ENCODE data around the gene CDH23. TPM values are rescaled to one million over a fixed set of nuclear protein-coding genes. Genes with fewer than 3 reads are reported as not detected.

The CDH23 gene
- total and polyA plus RNA-seq, 2 of the 8 experiments (the other 6 are each of a cell fraction or from before 2014, with no cell fraction given) = 1.9 to 4.9 TPM

GRCh38 chr10:71817831-71818655 lies 421.3 kb downstream of the CDH23 start:
- Histone ChIP-seq H3K56ac (replicated peaks; ENCODE audit: insufficient read length, low read depth, low read length) (no peak overlapping the region), H3K18ac (ENCODE audit: extremely low read depth, low read length) (no peak overlapping the region), H2BK120ac (replicated peaks; ENCODE audit: low read depth, low read length) (no peak overlapping the region), H3K4ac (replicated peaks; ENCODE audit: insufficient read length, low read depth, low read length) (no peak overlapping the region), H4K5ac (ENCODE audit: insufficient read length, low read depth, low read length) (no peak overlapping the region), H3K9me3 (ENCODE audit: insufficient read depth in 2 of 2, low read depth in 1 of 2, low read length in 1 of 2) (no peaks in the 10 kb centered on the region), H3K9ac (replicated peaks in 1 of 4; ENCODE audit: extremely low read depth in 1 of 4, low read depth in 3 of 4, low read length in 3 of 4) (no peak overlapping the region), H4K91ac (replicated peaks; ENCODE audit: insufficient read length, low read length) (no peak overlapping the region), H2BK20ac (ENCODE audit: low read length) (no peak overlapping the region), H4K8ac (ENCODE audit: extremely low read depth, insufficient read depth, low read length) (no peak overlapping the region), H2BK15ac (ENCODE audit: low read length) (no peak overlapping the region), H3K23me2 (ENCODE audit: low read depth, low read length) (no peaks in the 10 kb centered on the region), H4K20me1 (replicated peaks in 1 of 2; ENCODE audit: control insufficient read depth in 1 of 2, insufficient read depth in 2 of 2, low read length in 2 of 2) (peaks cover 7 to 8% of the 10 kb centered on the region in 2 experiments), H3K4me3 (ENCODE audit: extremely low read depth in 1 of 4, insufficient read depth in 2 of 4, low read depth in 3 of 4, low read length in 4 of 4) (no peak overlapping the region), H3K79me1 (ENCODE audit: low read depth, low read length) (peaks cover 2% of the 10 kb centered on the region; the same call in 1 of the 2 replicates), H3K4me2 (ENCODE audit: insufficient read depth in 1 of 2, low read depth in 2 of 2, low read length in 2 of 2) (no peak overlapping the region), H3K23ac (ENCODE audit: insufficient read length) (no peak overlapping the region), H2BK12ac (ENCODE audit: low read depth, low read length) (no peak overlapping the region), H2BK5ac (ENCODE audit: low read depth, low read length) (no peak overlapping the region), H3K4me1 (replicated peaks in 1 of 4; ENCODE audit: control insufficient read depth in 3 of 4, insufficient read depth in 4 of 4, low read length in 3 of 4) (no peaks in the 10 kb centered on the region), H2AFZ (ENCODE audit: low read length) (no peak overlapping the region), H3K27me3 (replicated peaks in 1 of 4; ENCODE audit: control insufficient read depth in 3 of 4, extremely low read depth in 1 of 4, insufficient read depth in 3 of 4, low read length in 3 of 4) (no peaks in the 10 kb centered on the region), H3K14ac (ENCODE audit: insufficient read length) (no peak overlapping the region), H3K79me2 (ENCODE audit: control insufficient read depth in 1 of 2, insufficient read depth in 2 of 2, low read length in 2 of 2) (no peaks in the 10 kb centered on the region), H3K27ac (ENCODE audit: low read depth, low read length) (no peak overlapping the region), H2AK5ac (ENCODE audit: low read depth, low read length) (no peak overlapping the region), H3K36me3 (ENCODE audit: control insufficient read depth in 2 of 4, insufficient read depth in 4 of 4, low read length in 3 of 4) (peaks cover 38 to 78% (median 66%) of the 10 kb centered on the region in 4 experiments)
- no peak for FAIRE-seq
- POLR2A ChIA-PET (ENCODE audit: partially characterized antibody) = no interaction called here
- CTCF ChIA-PET (ENCODE audit: partially characterized antibody) = interaction anchor here (0.6 to 3.5 kb wide), 9 partner anchors 8 to 520 kb away, joined by 3 to 23 read pairs (median 3); no protein-coding TSS in a partner anchor
- TF ChIP-seq SIRT6 (IDR thresholded peaks at IDR 0.05; ENCODE audit: low read length) = no peak
- TF ChIP-seq CEBPB (IDR thresholded peaks at IDR 0.05; ENCODE audit: low read depth, low read length) = no peak
- no peak for TF ChIP-seq CHD1 (IDR thresholded peaks at IDR 0.05; ENCODE audit: low read depth, low read length)
- no peak for TF ChIP-seq SP1 (IDR thresholded peaks at IDR 0.05; ENCODE audit: low read depth, low read length)
- no peak for TF ChIP-seq MAX (IDR thresholded peaks at IDR 0.05)
- no peak for TF ChIP-seq E2F6 (IDR thresholded peaks at IDR 0.05)
- TF ChIP-seq CBX8 (IDR thresholded peaks at IDR 0.05; ENCODE audit: borderline replicate concordance, low read depth, low read length) = no peak
- no peak for TF ChIP-seq RNF2 (IDR thresholded peaks at IDR 0.05; ENCODE audit: borderline replicate concordance, low read depth, low read length, missing control alignments, poor library complexity, severe bottlenecking)
- TF ChIP-seq JUN (IDR thresholded peaks at IDR 0.05; ENCODE audit: low read depth, low read length) = no peak
- TF ChIP-seq TEAD4 (IDR thresholded peaks at IDR 0.05; ENCODE audit: low read depth, low read length) = no peak
- TF ChIP-seq SP2 (IDR thresholded peaks at IDR 0.05; ENCODE audit: low read length) = no peak
- TF ChIP-seq HDAC6 (IDR thresholded peaks at IDR 0.05; ENCODE audit: low read depth, low read length) = no peak
- DNase-seq (ENCODE audit: low read depth in 1 of 2, low spot score in 2 of 2) = no peak
- WGBS, 2 experiments (ENCODE audit: extremely low coverage in 1 of 2, insufficient coverage in 1 of 2, insufficient read length in 1 of 2, insufficient replicate concordance in 2 of 2, low coverage in 1 of 2, low lambda C conversion rate in 2 of 2, missing lambda C conversion rate in 1 of 2) = 87% methylated on average over 8 of the region's 9 CpGs; no CpG with 5 or more reads in 1 of the 2 experiments
